Stomach (tissue), 9 donors: ENCODE measurements around the gene BBX. TPM values are rescaled to one million over a fixed set of nuclear protein-coding genes. Genes with fewer than 3 reads are reported as not detected.
"Not testable (repeated sequence)": the region's sequence is repeated elsewhere in the genome, so short reads cannot be mapped to it uniquely, and the experiment has no call there.

Experiments used
- DNase-seq, 2 donors: peaks; one replicate each; pipeline versions ENCODE4 v3.0.0 to v3.0.0-alpha.2; 2013 to 2019
- H3K27ac ChIP-seq, 5 donors: fragments of 200-600 bp in 4 of 5; sonication (generic) in 4 of 5; one replicate each; pipeline ENCODE4 v1.5.1; 2013 to 2019; ENCODE audit warnings: mild to moderate bottlenecking in 1 of 5, moderate library complexity in 1 of 5
- H3K27me3 ChIP-seq, 3 donors: fragments of 200-600 bp; sonication (generic); one replicate each; pipeline ENCODE4 v1.5.1; 2017 to 2019; ENCODE audit warnings: mixed run types in 1 of 3
- H3K36me3 ChIP-seq, 4 donors: fragments of 200-600 bp; sonication (generic); 1 replicate in 3 of 4; 2 replicates in 1 of 4; pipeline ENCODE4 v1.5.1; 2016 to 2019
- H3K4me1 ChIP-seq, 4 donors: fragments of 200-600 bp; sonication (generic); one replicate each; pipeline ENCODE4 v1.5.1; 2016 to 2019
- H3K4me3 ChIP-seq, 4 donors: fragments of 200-600 bp; sonication (generic) in 3 of 4; one replicate each; pipeline ENCODE4 v1.5.1; 2016 to 2019; ENCODE audit warnings: mild to moderate bottlenecking in 1 of 4
- H3K9me3 ChIP-seq, 4 donors: fragments of 200-600 bp; sonication (generic); one replicate each; pipeline ENCODE4 v1.5.1; 2016 to 2019
- EP300 ChIP-seq: sonication (generic); formaldehyde crosslinking; IDR thresholded peaks from one replicate; pipeline ENCODE4 v1.6.1; 2017; ENCODE audit warnings: antibody characterized with exemption
- POLR2A ChIP-seq, 4 donors: fragments of 450-650 bp; IDR thresholded peaks; one replicate each; pipeline ENCODE4 v1.6.1; 2016; ENCODE audit warnings: antibody characterized with exemption in 4 of 4, control low read depth in 2 of 4, mild to moderate bottlenecking in 1 of 4, moderate library complexity in 1 of 4
- POLR2AphosphoS5 ChIP-seq, 3 donors: sonication (generic); formaldehyde crosslinking; IDR thresholded peaks; one replicate each; pipeline ENCODE4 v1.6.1; 2016; ENCODE audit warnings: antibody characterized with exemption in 3 of 3
- WGBS, 5 donors: extraction: QIAGEN DNeasy Blood & Tissue Kit in 3 of 5; methylation state at CpG; one replicate each; pipeline versions ENCODE4 v1.1.5 to v1.1.7; 2013 to 2018; 5-methylcytosine and 5-hydroxymethylcytosine counted together
- intact Hi-C: fragments of 100-400 bp; cut with DNase I; formaldehyde crosslinking; loops from one replicate; pipeline ENCODE4 v1.15.1; 2023; ENCODE audit warnings: low total_unique reads
- polyA plus RNA-seq, 3 donors: library from polyadenylated mRNA; stranded (reverse); fragments of 200-250 nt; gene quantifications; one replicate each; pipeline ENCODE4 v1.2.3, GENCODE V29; 2013
- total RNA-seq, 5 donors: library from RNA; depleted of rRNA; stranded (reverse); fragments of >200 nt; gene quantifications; one replicate each; pipeline versions ENCODE4 v1.1.0 to v1.2.3, GENCODE V29; 2014 to 2016
- TF ChIP-seq, protein P1 (sequence below), 7 experiments: fragments of 450-650 bp in 4 of 7; fragments of 200-600 bp in 3 of 7; sonication (generic) in 3 of 7; IDR thresholded peaks; one replicate each; pipeline ENCODE4 v1.5.1; 2016 to 2019; ENCODE audit warnings: antibody characterized with exemption in 7 of 7, control low read depth in 2 of 7, mild to moderate bottlenecking in 1 of 7
- donor health status: healthy with polysubstance abuse.
- donor health status: Bipolar disorder and iron deficiency.
- donor health status: healthy.

BBX gene
- total and polyA plus RNA-seq, 8 donors: 4.6 to 81.1 (median 45.2) TPM

DNA sequence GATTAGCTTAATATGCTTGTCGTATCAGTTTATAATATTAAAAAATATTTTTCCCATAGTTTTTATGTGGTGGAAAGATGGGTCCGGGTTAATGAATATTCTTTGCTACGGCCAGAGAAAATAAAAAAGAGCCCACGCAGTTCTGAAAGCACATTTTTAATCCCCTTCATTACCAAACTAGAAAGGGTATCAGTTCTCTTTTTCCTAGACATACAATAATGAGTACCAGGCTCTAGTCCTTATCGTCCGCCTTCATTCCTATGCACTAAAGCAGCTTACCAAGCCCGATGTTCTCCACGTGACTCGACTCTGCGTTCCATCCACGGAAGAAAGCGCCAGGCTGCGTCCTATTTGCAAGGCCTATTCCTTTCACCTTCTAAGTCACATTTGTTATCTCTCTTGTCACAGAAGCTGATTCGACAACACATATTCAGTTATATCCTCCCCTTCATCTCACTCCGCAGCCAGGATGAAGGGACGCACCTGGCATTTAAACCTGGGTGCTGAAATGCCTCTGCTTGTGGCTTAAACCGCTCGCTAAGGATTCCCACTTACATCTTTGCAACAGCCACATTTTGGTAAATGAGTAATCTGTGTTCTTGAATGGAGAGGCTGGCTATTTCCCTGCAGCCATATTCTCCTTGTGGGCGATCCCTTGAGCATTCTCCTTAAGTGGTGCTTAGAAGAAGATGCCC lies 311.1 kb downstream of the BBX start:
- no peaks in the 10 kb centered on the region for H3K4me1 ChIP-seq
- no peaks in the 10 kb centered on the region for H3K36me3 ChIP-seq
- WGBS, 5 donors: 94 to 97% (median 96%) methylated on average over 19 of the region's 19 CpGs
- H3K9me3 ChIP-seq: no peaks in the 10 kb centered on the region
- no peak for TF ChIP-seq POLR2AphosphoS5 (IDR thresholded peaks at IDR 0.05)
- no peak for TF ChIP-seq EP300
- TF ChIP-seq, protein P1, sequence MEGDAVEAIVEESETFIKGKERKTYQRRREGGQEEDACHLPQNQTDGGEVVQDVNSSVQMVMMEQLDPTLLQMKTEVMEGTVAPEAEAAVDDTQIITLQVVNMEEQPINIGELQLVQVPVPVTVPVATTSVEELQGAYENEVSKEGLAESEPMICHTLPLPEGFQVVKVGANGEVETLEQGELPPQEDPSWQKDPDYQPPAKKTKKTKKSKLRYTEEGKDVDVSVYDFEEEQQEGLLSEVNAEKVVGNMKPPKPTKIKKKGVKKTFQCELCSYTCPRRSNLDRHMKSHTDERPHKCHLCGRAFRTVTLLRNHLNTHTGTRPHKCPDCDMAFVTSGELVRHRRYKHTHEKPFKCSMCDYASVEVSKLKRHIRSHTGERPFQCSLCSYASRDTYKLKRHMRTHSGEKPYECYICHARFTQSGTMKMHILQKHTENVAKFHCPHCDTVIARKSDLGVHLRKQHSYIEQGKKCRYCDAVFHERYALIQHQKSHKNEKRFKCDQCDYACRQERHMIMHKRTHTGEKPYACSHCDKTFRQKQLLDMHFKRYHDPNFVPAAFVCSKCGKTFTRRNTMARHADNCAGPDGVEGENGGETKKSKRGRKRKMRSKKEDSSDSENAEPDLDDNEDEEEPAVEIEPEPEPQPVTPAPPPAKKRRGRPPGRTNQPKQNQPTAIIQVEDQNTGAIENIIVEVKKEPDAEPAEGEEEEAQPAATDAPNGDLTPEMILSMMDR (IDR thresholded peaks at IDR 0.05): no peak
- TF ChIP-seq POLR2A (IDR thresholded peaks at IDR 0.05): no peak
- no peak for DNase-seq
- no peak overlapping the region for H3K27ac ChIP-seq
- intact Hi-C loops: no loop called here
- H3K27me3 ChIP-seq: no peaks in the 10 kb centered on the region
- H3K4me3 ChIP-seq: no peak overlapping the region

DNA sequence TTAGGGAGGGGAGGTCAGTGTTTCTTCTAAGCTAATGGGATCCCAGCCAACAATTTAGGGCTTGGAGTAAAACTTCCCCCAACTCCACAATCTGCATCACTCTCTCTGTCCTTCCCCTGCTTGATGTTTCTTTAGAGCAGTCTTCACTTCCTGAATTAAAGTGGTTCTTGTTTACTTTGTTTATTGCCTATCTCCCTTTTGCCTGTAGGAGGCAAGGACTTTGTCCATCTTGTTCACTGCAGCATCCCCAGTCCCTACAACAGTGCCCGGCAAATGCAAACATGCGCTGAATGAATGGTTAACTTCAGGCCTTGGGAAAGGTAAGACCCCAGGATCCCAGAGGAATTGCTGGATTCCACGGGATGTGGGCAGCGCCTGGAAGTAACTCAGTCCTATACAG lies 312.2 kb downstream of the BBX start:
- H3K27me3 ChIP-seq, intact Hi-C loops, H3K27ac ChIP-seq, DNase-seq, H3K36me3 ChIP-seq, H3K9me3 ChIP-seq, H3K4me3 ChIP-seq, H3K4me1 ChIP-seq: not testable (repeated sequence)
- 63 to 84% (median 78%) methylated on average over 2 to 4 of the region's 4 CpGs for whole genome bisulfite sequencing, 5 donors

DNA sequence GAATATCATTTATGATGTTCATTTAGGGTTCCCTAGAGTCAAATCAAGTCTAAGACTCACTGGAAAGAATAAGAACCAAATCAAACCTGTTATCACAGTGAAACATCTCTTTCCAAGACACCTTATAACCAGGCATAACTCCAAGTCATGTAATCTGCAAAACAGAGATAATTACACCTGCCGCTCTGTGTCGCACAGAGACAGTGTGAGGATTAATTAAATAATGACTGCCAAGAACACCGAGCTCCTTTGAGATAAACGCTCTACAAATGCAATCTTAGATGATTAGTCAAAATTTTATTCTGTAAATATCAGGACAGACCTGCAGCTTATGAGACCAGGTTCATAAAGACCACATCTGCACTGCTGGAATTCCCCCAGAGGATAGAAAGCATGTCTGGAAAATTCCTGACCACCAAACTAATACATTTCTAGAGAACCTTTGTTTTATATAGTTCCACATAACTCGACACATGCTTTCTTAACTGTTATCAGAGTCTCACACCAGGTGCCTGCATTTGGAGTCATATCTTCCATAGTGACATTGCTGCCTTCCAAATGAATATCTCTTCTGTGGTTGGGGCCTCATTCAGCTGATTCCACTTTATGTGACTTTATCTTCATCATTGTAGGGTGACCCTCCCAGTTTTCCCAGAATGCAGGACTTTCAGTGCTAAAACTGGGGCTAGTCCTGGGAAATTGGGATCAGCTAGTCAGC lies 315.3 kb downstream of the BBX start:
- no peak overlapping the region for H3K27ac ChIP-seq
- no peaks in the 10 kb centered on the region for H3K36me3 ChIP-seq
- no peaks in the 10 kb centered on the region for H3K27me3 ChIP-seq
- 50 to 65% (median 62%) methylated on average over 5 of the region's 5 CpGs for WGBS, 5 donors
- no peaks in the 10 kb centered on the region for H3K4me1 ChIP-seq
- no peaks in the 10 kb centered on the region for H3K9me3 ChIP-seq
- intact Hi-C loops: no loop called here
- H3K4me3 ChIP-seq: no peak overlapping the region
- no peak for DNase-seq
- TF ChIP-seq POLR2AphosphoS5 (IDR thresholded peaks at IDR 0.05) (no peak), EP300 (no peak), POLR2A (IDR thresholded peaks at IDR 0.05) (no peak)
- TF ChIP-seq, protein P1 (IDR thresholded peaks at IDR 0.05): no peak

DNA sequence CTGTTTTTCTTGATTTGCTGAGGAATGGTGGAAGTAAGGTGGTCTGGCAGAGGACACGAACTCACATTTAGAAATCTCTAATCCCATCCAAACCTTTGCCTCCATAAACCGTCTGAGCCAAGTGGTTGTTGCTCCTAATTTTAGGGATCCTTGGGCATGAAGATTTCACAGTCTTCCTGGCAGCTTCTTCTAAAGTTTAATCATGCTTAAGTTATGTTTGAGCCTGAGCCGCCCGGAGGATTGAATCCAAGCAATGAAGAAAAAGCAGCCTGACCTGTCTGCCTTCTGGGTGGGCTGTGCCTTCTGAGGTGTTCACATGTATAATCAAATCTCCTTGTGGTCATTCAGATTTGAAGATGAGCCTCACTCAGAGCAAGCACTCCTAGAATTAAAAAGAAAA lies 319.1 kb downstream of the BBX start:
- no peak overlapping the region for H3K27ac ChIP-seq
- WGBS, 5 donors: 72 to 87% (median 80%) methylated on average over 4 of the region's 4 CpGs
- H3K4me1 ChIP-seq: peaks cover 0 to 10% (median 5%) of the 10 kb centered on the region in 4 donors
- no peak overlapping the region for H3K4me3 ChIP-seq
- H3K36me3 ChIP-seq: no peaks in the 10 kb centered on the region
- H3K27me3 ChIP-seq: no peaks in the 10 kb centered on the region
- no peaks in the 10 kb centered on the region for H3K9me3 ChIP-seq
- no peak for DNase-seq
- TF ChIP-seq EP300 (no peak), POLR2AphosphoS5 (IDR thresholded peaks at IDR 0.05) (no peak), POLR2A (IDR thresholded peaks at IDR 0.05) (no peak)
- TF ChIP-seq, protein P1 (IDR thresholded peaks at IDR 0.05): no peak
- intact Hi-C loops: no loop called here

DNA sequence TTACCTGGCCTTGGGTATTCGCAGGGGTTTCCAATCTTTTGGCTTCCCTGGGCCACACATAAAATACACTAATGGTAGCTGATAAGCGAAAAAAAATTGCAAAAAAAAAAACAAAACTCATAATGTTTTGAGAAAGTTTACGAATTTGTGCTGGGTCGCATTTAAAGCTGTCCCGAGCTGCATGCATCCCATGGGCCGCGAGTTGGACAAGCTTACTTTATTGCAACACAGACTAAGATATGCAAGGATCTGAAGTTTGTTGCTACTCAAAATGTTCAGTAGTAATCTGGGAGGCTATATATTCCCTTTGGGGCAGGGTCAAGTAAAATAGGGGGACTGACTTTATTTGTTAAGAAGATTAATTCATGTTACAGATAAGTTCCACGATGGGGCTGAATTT lies 320.2 kb downstream of the BBX start:
- DNase-seq: no peak
- no peaks in the 10 kb centered on the region for H3K9me3 ChIP-seq
- H3K4me3 ChIP-seq: no peak overlapping the region
- H3K27me3 ChIP-seq: no peaks in the 10 kb centered on the region
- intact Hi-C loops: no loop called here
- no peak for TF ChIP-seq EP300
- TF ChIP-seq, protein P1 (IDR thresholded peaks at IDR 0.05): no peak
- no peak for TF ChIP-seq POLR2A (IDR thresholded peaks at IDR 0.05)
- no peaks in the 10 kb centered on the region for H3K36me3 ChIP-seq
- H3K4me1 ChIP-seq: peaks cover 0 to 10% (median 5%) of the 10 kb centered on the region in 4 donors
- H3K27ac ChIP-seq: no peak overlapping the region
- WGBS, 5 donors: 85 to 92% (median 90%) methylated on average over 8 of the region's 8 CpGs
